K562 (cell line): ENCODE results near the gene TRIM31. TPM values are rescaled to one million over a fixed set of nuclear protein-coding genes. Genes with fewer than 3 reads are reported as not detected.

Experiments used
- ARHGAP35 ChIP-seq: fragments of 450-650 bp; IDR thresholded peaks from 2 replicates; pipeline ENCODE4 v1.6.1; 2018; ENCODE audit not compliant: partially characterized antibody
- ARID3B ChIP-seq: fragments of 250-450 bp; sonication (Bioruptor Pico); IDR thresholded peaks from 2 replicates; pipeline ENCODE4 v1.4.0; 2020; ENCODE audit warnings: borderline replicate concordance
- CBX3 ChIP-seq, 2 experiments: IDR thresholded peaks; 1 replicate in 1 of 2; 2 replicates in 1 of 2; pipeline ENCODE4 v1.6.1; 2012; ENCODE audit warnings: inconsistent platforms in 2 of 2, low read length in 2 of 2, borderline replicate concordance in 1 of 2, control low read depth in 1 of 2
- CREM ChIP-seq: IDR thresholded peaks from 2 replicates; pipeline ENCODE4 v1.6.1; 2014; ENCODE audit warnings: antibody characterized with exemption, low read depth
- E2F5 ChIP-seq: sonication (generic); formaldehyde crosslinking; IDR thresholded peaks from 2 replicates; pipeline ENCODE4 v1.8.0; 2022; ENCODE audit warnings: mild to moderate bottlenecking, missing genetic modification reagents
- EHMT2 ChIP-seq: fragments of 450-650 bp; IDR thresholded peaks from 2 replicates; pipeline ENCODE4 v1.6.1; 2018; ENCODE audit warnings: antibody characterized with exemption
- ETV1 ChIP-seq: fragments of 450-650 bp; conservative IDR thresholded peaks from 2 replicates; pipeline ENCODE4 v1.6.1; 2016; ENCODE audit warnings: missing genetic modification characterization, control low read depth, low read depth, missing compliant biosample characterization
- GATAD2A ChIP-seq: fragments of 450-650 bp; IDR thresholded peaks from 2 replicates; pipeline ENCODE4 v1.6.1; 2017
- HMBOX1 ChIP-seq: sonication (generic); IDR thresholded peaks from 2 replicates; pipeline ENCODE4 v1.6.1; 2016
- IRF2 ChIP-seq: sonication (generic); formaldehyde crosslinking; IDR thresholded peaks from 2 replicates; pipeline ENCODE4 v1.8.1; 2022; ENCODE audit warnings: mild to moderate bottlenecking, missing genetic modification reagents
- KLF10 ChIP-seq: fragments of 250-450 bp; sonication (Bioruptor Pico); IDR thresholded peaks from 2 replicates; pipeline ENCODE4 v1.6.1; 2021; ENCODE audit warnings: matching md5 sums
- MAX ChIP-seq: sonication (generic); formaldehyde crosslinking; IDR thresholded peaks from 2 replicates; pipeline ENCODE4 v1.9.0; 2022; ENCODE audit warnings: mild to moderate bottlenecking, missing genetic modification reagents
- MLX ChIP-seq, 2 experiments: fragments of 450-650 bp in 1 of 2; sonication (generic) in 1 of 2; formaldehyde crosslinking; conservative IDR thresholded peaks; 2 replicates each; pipeline versions ENCODE4 v1.4.0 to v1.8.1; 2020 to 2022; ENCODE audit warnings: mild to moderate bottlenecking in 1 of 2, missing genetic modification reagents in 1 of 2
- NFXL1 ChIP-seq: fragments of 450-650 bp; formaldehyde crosslinking; IDR thresholded peaks from 2 replicates; pipeline ENCODE4 v1.4.0; 2021; ENCODE audit warnings: mild to moderate bottlenecking
- ZC3H4 ChIP-seq: sonication (generic); formaldehyde crosslinking; IDR thresholded peaks from 2 replicates; pipeline ENCODE4 v1.9.0; 2021; ENCODE audit warnings: missing genetic modification reagents, borderline replicate concordance
- ZNF311 ChIP-seq: fragments of 250-450 bp; sonication (Bioruptor Pico); IDR thresholded peaks from 2 replicates; pipeline ENCODE4 v1.4.0; 2020; ENCODE audit warnings: mild to moderate bottlenecking, moderate library complexity
- ZNF354B ChIP-seq: fragments of 250-450 bp; sonication (Bioruptor Pico); IDR thresholded peaks from 2 replicates; pipeline ENCODE4 v1.4.0; 2020
- polyA plus RNA-seq, 8 experiments: library from polyadenylated mRNA; depleted of rRNA in 4 of 8; stranded (reverse) in 5 of 8; unstranded in 3 of 8; fragments of >200 nt; fragmentation: Nextera tagmentation in 2 of 8; fragmentation: Illumina TruSeq in 1 of 8; extraction: Ambion mirVana in 2 of 8; extraction: Trizol in 1 of 8; gene quantifications; 2 replicates each; pipeline versions ENCODE4 v1.2.1 to v1.2.3, GENCODE V29; 2011 to 2014; ENCODE audit warnings: inconsistent platforms in 1 of 8, missing spikeins in 1 of 8
- total RNA-seq, 7 experiments: library from RNA; depleted of rRNA in 6 of 7; stranded (reverse); fragments of >200 nt in 6 of 7; fragmentation: Illumina TruSeq in 2 of 7; extraction: Trizol in 2 of 7; gene quantifications; 2 replicates each; pipeline versions ENCODE4 v1.2.1 to v1.2.3, GENCODE V29; 2011 to 2021; ENCODE audit warnings: low replicate concordance in 1 of 7

The TRIM31 gene
- total and polyA plus RNA-seq, 9 of the 15 experiments (the other 6 are each of a cell fraction or from before 2014, with no cell fraction given) = not detected

GRCh38 chr6:30067460-30068139 lies 45.3 kb downstream of the TRIM31 start (continued):
- TF ChIP-seq E2F5 (CRISPR knock-in tag) = no peak
- no peak for TF ChIP-seq ARID3B (CRISPR knock-in tag)
- no peak for TF ChIP-seq EHMT2
- TF ChIP-seq HMBOX1 = no peak
- TF ChIP-seq MLX (CRISPR knock-in tag; conservative IDR thresholded peaks at IDR 0.05) = 0 out of 4 replicates have a peak, but pooled peaks of 1 of the 2 experiments have one; percentile 69
- TF ChIP-seq ZC3H4 = no peak
- no peak for TF ChIP-seq IRF2 (CRISPR knock-in tag)
- no peak for TF ChIP-seq CBX3 (IDR thresholded peaks at IDR 0.05; ENCODE audit: borderline replicate concordance in 1 of 2, low read length in 2 of 2)
- no peak for TF ChIP-seq ETV1 (tag)
- TF ChIP-seq ZNF311 (CRISPR knock-in tag) = no peak
- TF ChIP-seq CREM = no peak
- TF ChIP-seq KLF10 (CRISPR knock-in tag) = no peak
- 0 out of 2 replicates have a peak, but pooled peaks have one; percentile 41 for TF ChIP-seq GATAD2A
- TF ChIP-seq MAX (CRISPR knock-in tag) = no peak
- no peak for TF ChIP-seq ZNF354B (CRISPR knock-in tag)
- TF ChIP-seq ARHGAP35 = no peak
- TF ChIP-seq NFXL1 = no peak
